NK-92 (cell line): ENCODE data around the gene ANKS1A.

ENCODE experiments used
- DNase-seq: peaks from one replicate; lab custom pipeline; 2025; ENCODE audit not compliant: unreplicated experiment; lab: John Stamatoyannopoulos, UW

Gene ANKS1A

GRCh38 chr6:35051396-35051795 lies 162.3 kb downstream of the ANKS1A start:
- no peak for DNase-seq

GRCh38 chr6:35051997-35052583 lies 163.0 kb downstream of the ANKS1A start:
- DNase-seq = no peak

- DNase-seq = no peak
These were observed 163.9 kb downstream of the ANKS1A start for GRCh38 chr6:35052694-35053565.

- DNase-seq = no peak
These were observed 164.6 kb downstream of the ANKS1A start for GRCh38 chr6:35053701-35054100.

GRCh38 chr6:35054106-35054742 lies 165.2 kb downstream of the ANKS1A start:
- no peak for DNase-seq

- DNase-seq = no peak
These were observed 165.7 kb downstream of the ANKS1A start for GRCh38 chr6:35054743-35055130.

- no peak for DNase-seq
These were observed 166.8 kb downstream of the ANKS1A start for GRCh38 chr6:35055891-35056290.

GRCh38 chr6:35056952-35057351 lies 167.9 kb downstream of the ANKS1A start:
- no peak for DNase-seq

- no peak for DNase-seq
These were observed 168.6 kb downstream of the ANKS1A start for GRCh38 chr6:35057449-35058357.

- no peak for DNase-seq
These were observed 169.3 kb downstream of the ANKS1A start for GRCh38 chr6:35058358-35058675.

- no peak for DNase-seq
These were observed 169.9 kb downstream of the ANKS1A start for GRCh38 chr6:35058865-35059522.

- DNase-seq = no peak
These were observed 170.7 kb downstream of the ANKS1A start for GRCh38 chr6:35059596-35060345.

GRCh38 chr6:35061102-35061615 lies 172.1 kb downstream of the ANKS1A start:
- no peak for DNase-seq

GRCh38 chr6:35061651-35062410 lies 172.8 kb downstream of the ANKS1A start:
- no peak for DNase-seq

GRCh38 chr6:35062676-35063574 lies 173.9 kb downstream of the ANKS1A start:
- no peak for DNase-seq

- no peak for DNase-seq
These were observed 174.7 kb downstream of the ANKS1A start for GRCh38 chr6:35063701-35064280.

- DNase-seq = no peak
These were observed 175.2 kb downstream of the ANKS1A start for GRCh38 chr6:35064290-35064689.
